Gastrocnemius medialis (tissue), 4 donors: Measurements from ENCODE around the gene TIFAB.

Experiments
- CTCF ChIP-seq, 5 experiments: fragments of 450-650 bp in 3 of 5; fragments of 200-600 bp in 2 of 5; sonication (generic) in 2 of 5; IDR thresholded peaks in 4 of 5; conservative IDR thresholded peaks in 1 of 5; 1 replicate in 4 of 5; 2 replicates in 1 of 5; pipeline ENCODE4 v1.5.1; 2016 to 2019; ENCODE audit warnings: antibody characterized with exemption in 5 of 5, mild to moderate bottlenecking in 3 of 5, moderate library complexity in 3 of 5
- POLR2A ChIP-seq, 2 donors: fragments of 450-650 bp; IDR thresholded peaks; one replicate each; pipeline ENCODE4 v1.6.1; 2017; ENCODE audit warnings: antibody characterized with exemption in 2 of 2, mild to moderate bottlenecking in 2 of 2, moderate library complexity in 2 of 2

- no peak for TF ChIP-seq CTCF (IDR thresholded peaks at IDR 0.05 in 4 of 5, conservative IDR thresholded peaks at IDR 0.05 in 1 of 5)
- TF ChIP-seq POLR2A (IDR thresholded peaks at IDR 0.05): no peak
These were observed 34.9 kb upstream of the TIFAB start for GRCh38 chr5:135487037-135487395.
